HepG2 (cell line): Measurements from ENCODE around the gene CELF5.

ENCODE experiments used
- CTCF ChIP-seq: sonication (generic); formaldehyde crosslinking; IDR thresholded peaks from 2 replicates; pipeline ENCODE4 v1.5.0; 2020; ENCODE audit warnings: mild to moderate bottlenecking, missing genetic modification reagents, moderate library complexity
- EZH2 ChIP-seq: conservative IDR thresholded peaks from 2 replicates; pipeline ENCODE4 v1.6.1; 2012; ENCODE audit warnings: mild to moderate bottlenecking, low read depth, low read length, moderate library complexity
- KLF15 ChIP-seq: sonication (generic); formaldehyde crosslinking; IDR thresholded peaks from 2 replicates; pipeline ENCODE4 v1.8.1; 2023; ENCODE audit warnings: borderline replicate concordance, mild to moderate bottlenecking, inconsistent platforms, missing genetic modification reagents, mixed read lengths
- STAT6 ChIP-seq: sonication (generic); formaldehyde crosslinking; IDR thresholded peaks from 2 replicates; pipeline ENCODE4 v1.4.0; 2020; ENCODE audit warnings: missing genetic modification reagents, mild to moderate bottlenecking, borderline replicate concordance
- ZNF432 ChIP-seq: sonication (generic); formaldehyde crosslinking; IDR thresholded peaks from 2 replicates; pipeline ENCODE4 v1.5.0; 2020; ENCODE audit warnings: missing genetic modification reagents, mild to moderate bottlenecking, borderline replicate concordance

GRCh38 chr19:3275583-3276340 lies 51.3 kb downstream of the CELF5 start:
- peak; percentile 81 for TF ChIP-seq CTCF (CRISPR knock-in tag)
- no peak for TF ChIP-seq KLF15 (CRISPR knock-in tag)
- TF ChIP-seq ZNF432 (CRISPR knock-in tag), result no peak
- no peak for TF ChIP-seq EZH2
- TF ChIP-seq STAT6 (CRISPR knock-in tag), result no peak
